Muscle layer of colon (tissue), 2 donors: ENCODE data around the gene TRABD2B.

ENCODE experiments used
- H3K27ac ChIP-seq: one replicate; pipeline ENCODE4 v1.7.0; 2013; ENCODE audit warnings: low read depth, mild to moderate bottlenecking, low read length, moderate library complexity
- H3K27me3 ChIP-seq, 2 donors: one replicate each; pipeline ENCODE4 v1.7.0; 2013; ENCODE audit warnings: low read length in 2 of 2, mild to moderate bottlenecking in 2 of 2; ENCODE audit not compliant: insufficient read depth in 2 of 2, control insufficient read depth in 1 of 2
- H3K36me3 ChIP-seq: one replicate; pipeline ENCODE4 v1.7.0; 2013; ENCODE audit warnings: mild to moderate bottlenecking, low read length; ENCODE audit not compliant: insufficient read depth
- H3K4me1 ChIP-seq: one replicate; pipeline ENCODE4 v1.7.0; 2013; ENCODE audit warnings: mild to moderate bottlenecking, low read length; ENCODE audit not compliant: insufficient read depth
- H3K4me3 ChIP-seq, 2 donors: one replicate each; pipeline ENCODE4 v1.7.0; 2013; ENCODE audit warnings: low read length in 2 of 2, low read depth in 1 of 2, mild to moderate bottlenecking in 1 of 2, moderate library complexity in 1 of 2
- H3K9ac ChIP-seq: one replicate; pipeline ENCODE4 v1.7.0; 2013; ENCODE audit warnings: low read length
- H3K9me3 ChIP-seq: one replicate; pipeline ENCODE4 v1.7.0; 2013; ENCODE audit warnings: mild to moderate bottlenecking, low read length
- donor health status: abdominal sarcoma.
- donor health status: Adenocarcinoma of cecum.

TRABD2B gene

GRCh38 chr1:48018799-48019198 is 21.6 kb upstream of the TRABD2B start:
- Histone ChIP-seq H3K27ac (no peak overlapping the region), H3K4me1 (peaks cover 7% of the 10 kb centered on the region), H3K9ac (no peak overlapping the region), H3K27me3 (no peaks in the 10 kb centered on the region), H3K36me3 (no peaks in the 10 kb centered on the region), H3K4me3 (no peak overlapping the region), H3K9me3 (no peaks in the 10 kb centered on the region)

GRCh38 chr1:48017716-48018115 is 20.5 kb upstream of the TRABD2B start:
- Histone ChIP-seq H3K27ac (no peak overlapping the region), H3K9me3 (no peaks in the 10 kb centered on the region), H3K4me1 (peaks cover 7% of the 10 kb centered on the region), H3K4me3 (no peak overlapping the region), H3K36me3 (no peaks in the 10 kb centered on the region), H3K9ac (no peak overlapping the region), H3K27me3 (no peaks in the 10 kb centered on the region)

GRCh38 chr1:48016515-48016914 is 19.3 kb upstream of the TRABD2B start:
- Histone ChIP-seq H3K36me3 (no peaks in the 10 kb centered on the region), H3K9ac (no peak overlapping the region), H3K27me3 (no peaks in the 10 kb centered on the region), H3K27ac (no peak overlapping the region), H3K4me1 (peaks cover 7% of the 10 kb centered on the region), H3K9me3 (no peaks in the 10 kb centered on the region), H3K4me3 (no peak overlapping the region)

- Histone ChIP-seq H3K4me3 (no peak overlapping the region), H3K9me3 (no peaks in the 10 kb centered on the region), H3K4me1 (no peaks in the 10 kb centered on the region), H3K27me3 (no peaks in the 10 kb centered on the region), H3K27ac (no peak overlapping the region), H3K9ac (no peak overlapping the region), H3K36me3 (no peaks in the 10 kb centered on the region)
Observed at GRCh38 chr1:48013270-48013669, 16.1 kb upstream of the TRABD2B start.

GRCh38 chr1:48007047-48007446 is 9.9 kb upstream of the TRABD2B start:
- no peaks in the 10 kb centered on the region for H3K36me3 ChIP-seq
- no peak overlapping the region for H3K27ac ChIP-seq
- H3K27me3 ChIP-seq, result no peaks in the 10 kb centered on the region

GRCh38 chr1:48006264-48006663 is 9.1 kb upstream of the TRABD2B start:
- Histone ChIP-seq H3K4me1 (no peaks in the 10 kb centered on the region), H3K27ac (no peak overlapping the region)

More at GRCh38 chr1:48007047-48007446, 9.9 kb upstream of the TRABD2B start:
- Histone ChIP-seq H3K4me1 (no peaks in the 10 kb centered on the region), H3K9ac (no peak overlapping the region), H3K4me3 (no peak overlapping the region), H3K9me3 (no peaks in the 10 kb centered on the region)

GRCh38 chr1:48005253-48006117 is 8.3 kb upstream of the TRABD2B start:
- H3K27me3 ChIP-seq, result no peaks in the 10 kb centered on the region
- H3K36me3 ChIP-seq, result no peaks in the 10 kb centered on the region
- no peaks in the 10 kb centered on the region for H3K9me3 ChIP-seq
- no peak overlapping the region for H3K27ac ChIP-seq
- H3K4me1 ChIP-seq, result no peaks in the 10 kb centered on the region
- H3K9ac ChIP-seq, result no peak overlapping the region
- H3K4me3 ChIP-seq, result no peak overlapping the region

More at GRCh38 chr1:48006264-48006663, 9.1 kb upstream of the TRABD2B start:
- Histone ChIP-seq H3K36me3 (no peaks in the 10 kb centered on the region), H3K9ac (no peak overlapping the region), H3K9me3 (no peaks in the 10 kb centered on the region), H3K27me3 (no peaks in the 10 kb centered on the region), H3K4me3 (no peak overlapping the region)

- Histone ChIP-seq H3K9me3 (no peaks in the 10 kb centered on the region), H3K9ac (no peak overlapping the region), H3K4me3 (no peak overlapping the region), H3K27ac (no peak overlapping the region), H3K4me1 (no peaks in the 10 kb centered on the region), H3K27me3 (peaks cover 0 to 4% of the 10 kb centered on the region in 2 donors), H3K36me3 (no peaks in the 10 kb centered on the region)
Observed at GRCh38 chr1:48003741-48004531, 6.8 kb upstream of the TRABD2B start.

- H3K9ac ChIP-seq, result no peak overlapping the region
- peaks cover 4 to 16% of the 10 kb centered on the region in 2 donors for H3K27me3 ChIP-seq
- H3K4me1 ChIP-seq, result peaks cover 4% of the 10 kb centered on the region
- no peaks in the 10 kb centered on the region for H3K9me3 ChIP-seq
- H3K36me3 ChIP-seq, result no peaks in the 10 kb centered on the region
- no peak overlapping the region for H3K4me3 ChIP-seq
- no peak overlapping the region for H3K27ac ChIP-seq
Observed at GRCh38 chr1:48002142-48002541, 5.0 kb upstream of the TRABD2B start.

- no peak overlapping the region for H3K4me3 ChIP-seq
- no peak overlapping the region for H3K27ac ChIP-seq
- peaks cover 4% of the 10 kb centered on the region for H3K4me1 ChIP-seq
- no peak overlapping the region for H3K9ac ChIP-seq
- H3K27me3 ChIP-seq, result peaks cover 4 to 16% of the 10 kb centered on the region in 2 donors
- no peaks in the 10 kb centered on the region for H3K36me3 ChIP-seq
- no peaks in the 10 kb centered on the region for H3K9me3 ChIP-seq
Observed at GRCh38 chr1:48001696-48002095, 4.5 kb upstream of the TRABD2B start.

GRCh38 chr1:48000883-48001282 is 3.7 kb upstream of the TRABD2B start:
- no peaks in the 10 kb centered on the region for H3K36me3 ChIP-seq
- H3K27me3 ChIP-seq, result peaks cover 4 to 16% of the 10 kb centered on the region in 2 donors
- peaks cover 4% of the 10 kb centered on the region for H3K4me1 ChIP-seq

More at GRCh38 chr1:48000883-48001282, 3.7 kb upstream of the TRABD2B start:
- no peak overlapping the region for H3K4me3 ChIP-seq
- no peaks in the 10 kb centered on the region for H3K9me3 ChIP-seq
- no peak overlapping the region for H3K27ac ChIP-seq
- H3K9ac ChIP-seq, result no peak overlapping the region
